Neural progenitor cell (in vitro differentiated cells): ENCODE data around the gene CALN1. TPM values are rescaled to one million over a fixed set of nuclear protein-coding genes. Genes with fewer than 3 reads are reported as not detected.

Experiments used
- DNase-seq: peaks from one replicate; pipeline ENCODE4 v3.0.0-alpha.2; 2016; ENCODE audit warnings: low spot score
- H2AFZ ChIP-seq: fragments of 200-600 bp; sonication (generic); replicated peaks from 2 replicates; pipeline ENCODE4 v1.6.1; 2016; ENCODE audit warnings: antibody characterized with exemption
- H3F3A ChIP-seq: fragments of 200-600 bp; sonication (generic); 2 replicates; pipeline ENCODE4 v1.6.1; 2016; ENCODE audit warnings: antibody characterized with exemption, low read depth
- H3K27ac ChIP-seq: fragments of 200-600 bp; sonication (generic); 2 replicates; pipeline ENCODE4 v1.5.1; 2016; ENCODE audit warnings: mild to moderate bottlenecking
- H3K27me3 ChIP-seq: fragments of 200-600 bp; sonication (generic); 2 replicates; pipeline ENCODE4 v1.6.1; 2016; ENCODE audit warnings: mild to moderate bottlenecking, moderate library complexity
- H3K36me3 ChIP-seq: fragments of 200-600 bp; sonication (generic); 2 replicates; pipeline ENCODE4 v1.5.1; 2016
- H3K4me1 ChIP-seq: fragments of 200-600 bp; sonication (generic); 2 replicates; pipeline ENCODE4 v1.6.1; 2016; ENCODE audit warnings: mixed run types
- H3K4me2 ChIP-seq: fragments of 200-600 bp; sonication (generic); 2 replicates; pipeline ENCODE4 v1.6.1; 2016
- H3K4me3 ChIP-seq: fragments of 200-600 bp; sonication (generic); 2 replicates; pipeline ENCODE4 v1.5.1; 2016
- H3K79me2 ChIP-seq: fragments of 200-600 bp; sonication (generic); 2 replicates; pipeline ENCODE4 v1.6.1; 2016; ENCODE audit warnings: low read depth
- H3K9ac ChIP-seq: fragments of 200-600 bp; sonication (generic); 2 replicates; pipeline ENCODE4 v1.6.1; 2016
- H3K9me3 ChIP-seq: fragments of 200-600 bp; sonication (generic); 2 replicates; pipeline ENCODE4 v1.5.1; 2016; ENCODE audit warnings: low read depth
- H4K20me1 ChIP-seq: fragments of 200-600 bp; sonication (generic); 2 replicates; pipeline ENCODE4 v1.6.1; 2016; ENCODE audit warnings: low read depth
- H3K27ac Mint-ChIP-seq: 3 replicates; pipeline ENCODE4 v1.8.0; 2021; ENCODE audit warnings: mixed read lengths
- H3K27me3 Mint-ChIP-seq: 2 replicates; pipeline ENCODE4 v1.8.0; 2022; ENCODE audit warnings: low read depth, mild to moderate bottlenecking, inconsistent platforms, moderate library complexity, mixed read lengths; ENCODE audit not compliant: insufficient read depth
- H3K36me3 Mint-ChIP-seq: 3 replicates; pipeline ENCODE4 v1.8.0; 2021; ENCODE audit warnings: mixed read lengths
- H3K4me1 Mint-ChIP-seq: 3 replicates; pipeline ENCODE4 v1.8.0; 2021; ENCODE audit warnings: mixed read lengths
- H3K4me3 Mint-ChIP-seq: 3 replicates; pipeline ENCODE4 v1.8.0; 2021; ENCODE audit warnings: mild to moderate bottlenecking, moderate library complexity, mixed read lengths
- H3K9me3 Mint-ChIP-seq: 3 replicates; pipeline ENCODE4 v1.8.0; 2020; ENCODE audit warnings: mixed read lengths
- EZH2 ChIP-seq: fragments of 200-600 bp; sonication (generic); IDR thresholded peaks from 2 replicates; pipeline ENCODE4 v1.6.1; 2017; ENCODE audit warnings: antibody characterized with exemption, mild to moderate bottlenecking, moderate library complexity
- EZH2phosphoT487 ChIP-seq: fragments of 200-600 bp; sonication (generic); IDR thresholded peaks from 2 replicates; pipeline ENCODE4 v1.6.1; 2017; ENCODE audit warnings: antibody characterized with exemption
- total RNA-seq: library from RNA; depleted of rRNA; stranded (reverse); fragments of >200 nt; gene quantifications from 2 replicates; pipeline ENCODE4 v1.2.3, GENCODE V29; 2015; ENCODE audit warnings: low replicate concordance
- TF ChIP-seq, protein P1 (sequence below): fragments of 200-600 bp; sonication (generic); IDR thresholded peaks from 2 replicates; pipeline ENCODE4 v1.5.1; 2017; ENCODE audit warnings: antibody characterized with exemption, mild to moderate bottlenecking

CALN1 gene
- total RNA-seq, 1 donor from 2014 or later: 3.1 TPM

DNA sequence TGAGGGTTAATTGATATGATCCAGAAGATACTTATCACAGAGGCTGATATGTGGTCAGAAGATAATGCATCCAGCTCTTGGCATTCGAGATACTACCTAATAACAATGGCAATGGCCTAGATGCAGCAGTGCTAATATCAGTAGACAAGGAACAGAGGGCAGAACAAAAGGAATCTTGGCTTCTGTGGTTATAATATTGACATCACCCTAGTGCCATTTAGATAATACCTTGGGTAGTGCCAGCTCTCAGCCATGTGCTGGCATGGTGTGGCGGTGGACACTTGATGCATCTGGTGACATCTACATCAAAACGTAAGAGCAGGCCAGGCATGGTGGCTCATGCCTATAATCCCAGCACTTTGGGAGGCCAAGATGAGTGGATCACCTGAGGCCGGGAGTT is 101.8 kb downstream of the CALN1 start:
- H3K4me1 Mint-ChIP-seq: no peaks in the 10 kb centered on the region
- H3K36me3 Mint-ChIP-seq: no peaks in the 10 kb centered on the region
- Histone ChIP-seq H2AFZ (no peak overlapping the region), H3K4me1 (no peaks in the 10 kb centered on the region), H4K20me1 (no peaks in the 10 kb centered on the region), H3F3A (no peaks in the 10 kb centered on the region), H3K27me3 (no peaks in the 10 kb centered on the region), H3K79me2 (no peaks in the 10 kb centered on the region), H3K27ac (no peak overlapping the region), H3K9ac (no peak overlapping the region), H3K4me2 (no peak overlapping the region), H3K4me3 (no peak overlapping the region), H3K36me3 (no peaks in the 10 kb centered on the region), H3K9me3 (no peaks in the 10 kb centered on the region)
- TF ChIP-seq EZH2phosphoT487: no peak
- TF ChIP-seq, protein P1, sequence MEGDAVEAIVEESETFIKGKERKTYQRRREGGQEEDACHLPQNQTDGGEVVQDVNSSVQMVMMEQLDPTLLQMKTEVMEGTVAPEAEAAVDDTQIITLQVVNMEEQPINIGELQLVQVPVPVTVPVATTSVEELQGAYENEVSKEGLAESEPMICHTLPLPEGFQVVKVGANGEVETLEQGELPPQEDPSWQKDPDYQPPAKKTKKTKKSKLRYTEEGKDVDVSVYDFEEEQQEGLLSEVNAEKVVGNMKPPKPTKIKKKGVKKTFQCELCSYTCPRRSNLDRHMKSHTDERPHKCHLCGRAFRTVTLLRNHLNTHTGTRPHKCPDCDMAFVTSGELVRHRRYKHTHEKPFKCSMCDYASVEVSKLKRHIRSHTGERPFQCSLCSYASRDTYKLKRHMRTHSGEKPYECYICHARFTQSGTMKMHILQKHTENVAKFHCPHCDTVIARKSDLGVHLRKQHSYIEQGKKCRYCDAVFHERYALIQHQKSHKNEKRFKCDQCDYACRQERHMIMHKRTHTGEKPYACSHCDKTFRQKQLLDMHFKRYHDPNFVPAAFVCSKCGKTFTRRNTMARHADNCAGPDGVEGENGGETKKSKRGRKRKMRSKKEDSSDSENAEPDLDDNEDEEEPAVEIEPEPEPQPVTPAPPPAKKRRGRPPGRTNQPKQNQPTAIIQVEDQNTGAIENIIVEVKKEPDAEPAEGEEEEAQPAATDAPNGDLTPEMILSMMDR: no peak
- no peak for TF ChIP-seq EZH2
- peaks cover 2% of the 10 kb centered on the region for H3K27me3 Mint-ChIP-seq
- H3K27ac Mint-ChIP-seq: no peak overlapping the region
- H3K4me3 Mint-ChIP-seq: no peak overlapping the region
- H3K9me3 Mint-ChIP-seq: no peaks in the 10 kb centered on the region
- DNase-seq: no peak

DNA sequence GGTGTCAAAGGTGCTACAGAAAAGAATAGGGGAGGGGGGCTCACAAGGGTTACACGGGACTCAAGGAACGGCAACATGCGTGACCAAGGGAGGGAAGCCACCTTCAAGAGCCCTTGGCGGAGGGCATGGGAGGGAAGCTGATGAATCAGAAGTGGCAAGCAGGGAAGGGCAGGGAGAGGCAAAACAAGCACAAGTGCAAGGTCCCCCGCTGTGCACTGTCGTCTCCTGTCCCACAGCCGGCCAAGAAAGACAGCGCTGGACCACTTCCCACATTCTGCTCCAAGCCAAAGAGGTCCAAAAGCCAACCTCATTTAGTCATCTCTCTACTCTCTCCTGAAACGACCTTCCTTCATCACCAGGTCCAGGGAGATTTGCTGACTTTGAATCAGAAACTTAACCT is 102.7 kb downstream of the CALN1 start:
- H3K36me3 Mint-ChIP-seq: no peaks in the 10 kb centered on the region
- H3K27me3 ChIP-seq: no peaks in the 10 kb centered on the region
- H3K9ac ChIP-seq: no peak overlapping the region
- H3K9me3 Mint-ChIP-seq: no peaks in the 10 kb centered on the region
- no peaks in the 10 kb centered on the region for H3K4me1 Mint-ChIP-seq
- TF ChIP-seq EZH2phosphoT487 (no peak), EZH2 (no peak)
- TF ChIP-seq, protein P1: no peak
- H3K27ac ChIP-seq: no peak overlapping the region
- H3K4me3 ChIP-seq: no peak overlapping the region
- no peaks in the 10 kb centered on the region for H3K36me3 ChIP-seq
- H3K4me3 Mint-ChIP-seq: no peak overlapping the region
- H3K27ac Mint-ChIP-seq: no peak overlapping the region
- H3K9me3 ChIP-seq: no peaks in the 10 kb centered on the region
- H2AFZ ChIP-seq: no peak overlapping the region
- peaks cover 2% of the 10 kb centered on the region for H3K27me3 Mint-ChIP-seq
- no peaks in the 10 kb centered on the region for H3F3A ChIP-seq
- no peaks in the 10 kb centered on the region for H3K4me1 ChIP-seq
- no peaks in the 10 kb centered on the region for H3K79me2 ChIP-seq
- no peak overlapping the region for H3K4me2 ChIP-seq
- no peak for DNase-seq
- no peaks in the 10 kb centered on the region for H4K20me1 ChIP-seq

DNA sequence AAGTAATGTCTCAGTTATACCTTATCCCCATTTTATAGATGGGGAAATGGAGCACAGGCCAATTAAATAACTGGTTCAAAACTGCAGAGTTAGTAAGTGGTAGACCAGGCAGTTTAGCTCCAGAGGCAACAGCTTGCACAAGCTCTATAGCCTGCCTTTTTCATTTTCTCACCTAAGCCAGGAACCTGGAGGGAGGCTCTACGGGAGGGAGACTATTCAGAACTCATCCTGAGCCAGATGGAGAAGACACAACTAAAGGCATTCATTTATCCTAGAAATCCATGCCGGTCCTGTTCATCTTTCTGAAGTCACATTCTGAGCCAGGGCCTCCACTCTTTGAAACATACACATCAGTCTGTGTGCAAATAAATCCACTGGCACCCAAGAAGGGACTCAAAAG is 103.2 kb downstream of the CALN1 start:
- H4K20me1 ChIP-seq: no peaks in the 10 kb centered on the region
- H3K9ac ChIP-seq: no peak overlapping the region
- no peak overlapping the region for H2AFZ ChIP-seq
- no peaks in the 10 kb centered on the region for H3K9me3 ChIP-seq
- no peaks in the 10 kb centered on the region for H3K79me2 ChIP-seq
- no peaks in the 10 kb centered on the region for H3K4me1 ChIP-seq
- Mint-ChIP-seq H3K4me3 (no peak overlapping the region), H3K9me3 (no peaks in the 10 kb centered on the region), H3K36me3 (no peaks in the 10 kb centered on the region), H3K27me3 (peaks cover 2% of the 10 kb centered on the region), H3K4me1 (no peaks in the 10 kb centered on the region), H3K27ac (no peak overlapping the region)
- no peaks in the 10 kb centered on the region for H3F3A ChIP-seq
- no peak overlapping the region for H3K4me2 ChIP-seq
- no peaks in the 10 kb centered on the region for H3K27me3 ChIP-seq
- H3K27ac ChIP-seq: no peak overlapping the region
- no peak overlapping the region for H3K4me3 ChIP-seq
- DNase-seq: no peak
- TF ChIP-seq, protein P1: no peak
- TF ChIP-seq EZH2 (no peak), EZH2phosphoT487 (no peak)
- H3K36me3 ChIP-seq: no peaks in the 10 kb centered on the region
